Left lung (tissue), 10 donors: ENCODE measurements around the gene STK39. TPM values are rescaled to one million over a fixed set of nuclear protein-coding genes. Genes with fewer than 3 reads are reported as not detected.

Source experiments
- ATAC-seq: fragments of 200-7000 bp; cut with Tn5 transposase; one replicate; pipeline ENCODE4 v1.9.1; 2020; ENCODE audit warnings: moderate library complexity
- DNase-seq, 4 donors: peaks; one replicate each; pipeline ENCODE4 v3.0.0-alpha.2; 2013 to 2020
- H3K27ac ChIP-seq, 2 donors: fragments of 200-600 bp; sonication (generic) in 1 of 2; one replicate each; pipeline versions ENCODE4 v1.5.0 to v1.8.0; 2020 to 2021
- H3K27me3 ChIP-seq, 2 donors: fragments of 200-600 bp; sonication (generic) in 1 of 2; one replicate each; pipeline versions ENCODE4 v1.5.0 to v1.8.0; 2020 to 2021
- H3K36me3 ChIP-seq, 2 donors: fragments of 200-600 bp; sonication (generic) in 1 of 2; one replicate each; pipeline versions ENCODE4 v1.5.0 to v1.8.0; 2020 to 2021
- H3K4me1 ChIP-seq, 2 donors: fragments of 200-600 bp; one replicate each; pipeline ENCODE4 v1.8.0; 2021
- H3K4me3 ChIP-seq, 2 donors: fragments of 200-600 bp; sonication (generic) in 1 of 2; one replicate each; pipeline versions ENCODE4 v1.5.0 to v1.8.0; 2020 to 2021; ENCODE audit warnings: mild to moderate bottlenecking in 1 of 2
- H3K9me3 ChIP-seq, 2 donors: fragments of 200-600 bp; sonication (generic) in 1 of 2; one replicate each; pipeline versions ENCODE4 v1.5.0 to v1.8.0; 2020 to 2021
- intact Hi-C, 2 donors: fragments of 100-400 bp; cut with DNase I; formaldehyde crosslinking; loops; one replicate each; pipeline versions ENCODE4 v1.11.2 to v1.14.2; 2022
- polyA plus RNA-seq, 6 donors: library from polyadenylated mRNA; unstranded; fragments of 120-200 nt; gene quantifications; one replicate each; pipeline ENCODE4 v1.2.1, GENCODE V29; 2013; ENCODE audit not compliant: insufficient read length in 6 of 6
- total RNA-seq, 2 donors: library from RNA; stranded (reverse); fragmentation: NEBNext Ultra II Directional; extraction: Animal tissue kit (Norgen Biotek cat#: 25700); gene quantifications; one replicate each; pipeline ENCODE4 v1.2.1, GENCODE V29; 2021
- TF ChIP-seq, protein P1 (sequence below), 2 donors: fragments of 200-600 bp; sonication (generic) in 1 of 2; IDR thresholded peaks; one replicate each; pipeline versions ENCODE4 v1.5.0 to v1.8.0; 2021; ENCODE audit warnings: antibody characterized with exemption in 2 of 2
- donor health status: DM: no; HTN: yes; CAD: no.
- donor health status: DM: no; HTN: no; CAD: no.

The STK39 gene
- total and polyA plus RNA-seq, 8 donors: 15.7 to 31.3 (median 27.0) TPM

GRCh38 chr2:168231609-168232241, 15.7 kb downstream of the STK39 start:
- Histone ChIP-seq H3K27me3 (no peaks in the 10 kb centered on the region), H3K4me1 (peaks cover 0 to 5% of the 10 kb centered on the region in 2 donors), H3K9me3 (peaks cover 0 to 3% of the 10 kb centered on the region in 2 donors), H3K36me3 (no peaks in the 10 kb centered on the region), H3K4me3 (no peak overlapping the region), H3K27ac (no peak overlapping the region)
- DNase-seq (no peak), ATAC-seq (no peak)
- intact Hi-C loops: no loop called here
- TF ChIP-seq, protein P1, sequence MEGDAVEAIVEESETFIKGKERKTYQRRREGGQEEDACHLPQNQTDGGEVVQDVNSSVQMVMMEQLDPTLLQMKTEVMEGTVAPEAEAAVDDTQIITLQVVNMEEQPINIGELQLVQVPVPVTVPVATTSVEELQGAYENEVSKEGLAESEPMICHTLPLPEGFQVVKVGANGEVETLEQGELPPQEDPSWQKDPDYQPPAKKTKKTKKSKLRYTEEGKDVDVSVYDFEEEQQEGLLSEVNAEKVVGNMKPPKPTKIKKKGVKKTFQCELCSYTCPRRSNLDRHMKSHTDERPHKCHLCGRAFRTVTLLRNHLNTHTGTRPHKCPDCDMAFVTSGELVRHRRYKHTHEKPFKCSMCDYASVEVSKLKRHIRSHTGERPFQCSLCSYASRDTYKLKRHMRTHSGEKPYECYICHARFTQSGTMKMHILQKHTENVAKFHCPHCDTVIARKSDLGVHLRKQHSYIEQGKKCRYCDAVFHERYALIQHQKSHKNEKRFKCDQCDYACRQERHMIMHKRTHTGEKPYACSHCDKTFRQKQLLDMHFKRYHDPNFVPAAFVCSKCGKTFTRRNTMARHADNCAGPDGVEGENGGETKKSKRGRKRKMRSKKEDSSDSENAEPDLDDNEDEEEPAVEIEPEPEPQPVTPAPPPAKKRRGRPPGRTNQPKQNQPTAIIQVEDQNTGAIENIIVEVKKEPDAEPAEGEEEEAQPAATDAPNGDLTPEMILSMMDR (IDR thresholded peaks at IDR 0.05): no peak

DNA sequence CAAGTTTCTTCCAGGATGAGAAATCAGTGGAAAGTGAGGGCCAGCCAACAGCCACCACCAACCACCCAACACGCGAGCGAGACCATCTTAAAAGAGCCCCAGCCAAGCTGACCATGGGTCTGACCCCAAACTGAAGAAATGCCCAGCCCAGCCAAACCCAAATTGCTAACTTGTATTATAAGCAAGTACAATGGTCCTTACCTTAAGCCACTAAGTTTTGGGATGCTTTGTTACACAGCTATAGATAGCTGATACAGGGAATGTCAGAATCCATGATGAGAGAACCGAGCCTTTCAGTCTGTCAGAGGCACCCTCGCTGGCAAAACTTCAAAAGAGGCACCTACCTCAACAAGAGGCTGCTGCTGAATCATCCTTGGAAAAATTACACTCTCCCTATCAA, 17.0 kb downstream of the STK39 start:
- no peak overlapping the region for H3K4me3 ChIP-seq
- H3K9me3 ChIP-seq: peaks cover 0 to 3% of the 10 kb centered on the region in 2 donors
- H3K27ac ChIP-seq: no peak overlapping the region
- H3K4me1 ChIP-seq: peaks cover 0 to 5% of the 10 kb centered on the region in 2 donors
- ATAC-seq (no peak), DNase-seq (no peak)
- TF ChIP-seq, protein P1 (IDR thresholded peaks at IDR 0.05): no peak
- intact Hi-C loops: no loop called here
- no peaks in the 10 kb centered on the region for H3K36me3 ChIP-seq
- H3K27me3 ChIP-seq: no peaks in the 10 kb centered on the region

- H3K4me1 ChIP-seq: peaks cover 0 to 13% of the 10 kb centered on the region in 2 donors
- no peaks in the 10 kb centered on the region for H3K36me3 ChIP-seq
- no peak for ATAC-seq
- H3K4me3 ChIP-seq: no peak overlapping the region
- H3K9me3 ChIP-seq: no peaks in the 10 kb centered on the region
- TF ChIP-seq, protein P1 (IDR thresholded peaks at IDR 0.05): no peak
- intact Hi-C loops: no loop called here
- no peak for DNase-seq
- H3K27ac ChIP-seq: no peak overlapping the region
- no peaks in the 10 kb centered on the region for H3K27me3 ChIP-seq
Measured at GRCh38 chr2:168224346-168224745, 23.0 kb downstream of the STK39 start.

DNA sequence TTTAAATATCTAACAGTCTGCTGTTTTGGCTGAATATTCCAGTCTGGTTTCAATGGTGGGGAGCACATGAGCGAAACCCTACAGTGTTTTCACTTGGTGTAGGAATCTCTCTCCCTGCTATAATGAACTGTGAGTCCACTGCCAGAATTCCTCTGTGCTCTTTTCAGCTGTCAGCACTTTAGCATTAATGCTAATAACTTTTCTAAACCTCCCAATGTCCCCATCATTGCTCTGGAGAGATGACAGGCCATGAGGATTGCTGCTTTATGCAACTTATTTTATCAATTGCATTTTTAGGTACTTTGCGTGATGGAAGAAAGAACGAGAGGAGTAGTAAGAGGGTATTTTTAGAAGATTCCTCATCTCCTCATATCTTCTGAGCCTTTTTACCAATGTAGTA, 25.3 kb downstream of the STK39 start:
- H3K9me3 ChIP-seq: no peaks in the 10 kb centered on the region
- H3K27ac ChIP-seq: no peak overlapping the region
- peaks cover 0 to 13% of the 10 kb centered on the region in 2 donors for H3K4me1 ChIP-seq
- no peak overlapping the region for H3K4me3 ChIP-seq
- ATAC-seq (no peak), DNase-seq (no peak)
- no peaks in the 10 kb centered on the region for H3K27me3 ChIP-seq
- intact Hi-C loops: no loop called here
- H3K36me3 ChIP-seq: no peaks in the 10 kb centered on the region
- TF ChIP-seq, protein P1 (IDR thresholded peaks at IDR 0.05): no peak

DNA sequence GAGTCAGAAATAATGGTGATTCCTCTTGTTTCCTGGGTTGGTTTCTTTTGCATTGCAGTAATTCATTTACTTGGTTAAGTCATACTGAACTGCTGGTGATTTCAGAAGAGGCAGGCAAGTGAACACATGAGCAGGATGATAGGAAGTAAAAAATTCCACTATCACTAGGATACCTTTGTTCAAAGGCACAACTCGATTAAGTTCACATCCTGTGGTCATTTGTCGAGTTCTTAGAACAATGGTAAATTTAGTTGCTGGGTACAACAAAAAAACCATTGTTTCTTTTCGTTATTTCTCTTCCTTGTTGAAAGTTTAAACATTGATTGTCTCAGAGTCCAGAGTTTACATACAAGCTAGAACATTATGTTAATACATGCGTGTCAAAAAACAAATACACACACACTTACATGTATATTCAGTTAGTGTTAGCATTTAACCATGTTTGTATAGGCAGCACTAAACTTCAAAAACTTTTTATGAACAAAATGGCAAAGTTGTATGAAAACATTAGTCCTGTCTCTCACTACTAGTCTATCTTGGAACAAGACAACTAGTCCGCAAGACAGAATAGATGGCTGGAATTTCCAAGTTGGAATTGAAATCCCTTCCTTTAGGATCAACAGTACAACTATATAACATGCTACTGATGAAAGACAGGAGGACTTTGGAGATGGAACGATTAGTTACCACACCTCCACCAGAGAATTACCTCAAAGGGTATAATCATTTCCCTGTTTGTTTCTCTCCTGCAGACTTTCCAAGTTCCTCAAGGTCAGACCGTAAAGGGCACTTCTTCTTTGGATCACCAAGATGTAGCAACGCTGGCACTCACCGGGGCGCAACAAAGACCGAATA, 26.2 kb downstream of the STK39 start:
- H3K36me3 ChIP-seq: no peaks in the 10 kb centered on the region
- no peak for DNase-seq
- H3K4me3 ChIP-seq: no peak overlapping the region
- H3K4me1 ChIP-seq: peaks cover 0 to 13% of the 10 kb centered on the region in 2 donors
- ATAC-seq: no peak
- no peaks in the 10 kb centered on the region for H3K9me3 ChIP-seq
- no peak overlapping the region for H3K27ac ChIP-seq
- H3K27me3 ChIP-seq: no peaks in the 10 kb centered on the region
- intact Hi-C loops: no loop called here
- TF ChIP-seq, protein P1 (IDR thresholded peaks at IDR 0.05): no peak
